K562 (cell line): ENCODE results near the gene RABGAP1L. TPM values are rescaled to one million over a fixed set of nuclear protein-coding genes. Genes with fewer than 3 reads are reported as not detected.

Experiments used
- JUND ChIP-seq, 2 experiments: IDR thresholded peaks; 2 replicates in 1 of 2; 3 replicates in 1 of 2; pipeline ENCODE4 v1.6.1; 2011; ENCODE audit warnings: borderline replicate concordance in 2 of 2, low read depth in 2 of 2, low read length in 2 of 2, improper control_type of control experiment in 1 of 2, missing biosample characterization in 1 of 2, missing genetic modification characterization in 1 of 2, missing genetic modification reagents in 1 of 2
- KAT7 ChIP-seq: sonication (generic); formaldehyde crosslinking; IDR thresholded peaks from 2 replicates; pipeline ENCODE4 v1.8.0; 2022; ENCODE audit warnings: missing genetic modification reagents, mild to moderate bottlenecking, borderline replicate concordance
- NCOA2 ChIP-seq, 2 experiments: fragments of 450-650 bp; IDR thresholded peaks; 2 replicates each; pipeline ENCODE4 v1.6.1; 2018; ENCODE audit warnings: mild to moderate bottlenecking in 2 of 2, moderate library complexity in 1 of 2; ENCODE audit not compliant: partially characterized antibody in 2 of 2
- NUFIP1 ChIP-seq: fragments of 450-650 bp; IDR thresholded peaks from 2 replicates; pipeline ENCODE4 v1.6.1; 2018; ENCODE audit not compliant: partially characterized antibody
- PTTG1 ChIP-seq: fragments of 450-650 bp; IDR thresholded peaks from 2 replicates; pipeline ENCODE4 v1.6.1; 2016; ENCODE audit warnings: low read depth, mild to moderate bottlenecking, missing genetic modification characterization, missing compliant biosample characterization
- SUPT5H ChIP-seq: fragments of 450-650 bp; IDR thresholded peaks from 2 replicates; pipeline ENCODE4 v1.6.1; 2016
- ZFP36 ChIP-seq: fragments of 150-350 bp; IDR thresholded peaks from 2 replicates; pipeline ENCODE4 v1.6.1; 2018; ENCODE audit warnings: low read length, low read depth; ENCODE audit not compliant: partially characterized antibody
- ZNF561 ChIP-seq: fragments of 450-650 bp; formaldehyde crosslinking; conservative IDR thresholded peaks from 2 replicates; pipeline ENCODE4 v1.4.0; 2020; ENCODE audit warnings: mild to moderate bottlenecking, moderate library complexity
- ZNF57 ChIP-seq: fragments of 450-650 bp; formaldehyde crosslinking; IDR thresholded peaks from 2 replicates; pipeline ENCODE4 v1.4.0; 2020; ENCODE audit warnings: mild to moderate bottlenecking, moderate library complexity
- polyA plus RNA-seq, 8 experiments: library from polyadenylated mRNA; depleted of rRNA in 4 of 8; stranded (reverse) in 5 of 8; unstranded in 3 of 8; fragments of >200 nt; fragmentation: Nextera tagmentation in 2 of 8; fragmentation: Illumina TruSeq in 1 of 8; extraction: Ambion mirVana in 2 of 8; extraction: Trizol in 1 of 8; gene quantifications; 2 replicates each; pipeline versions ENCODE4 v1.2.1 to v1.2.3, GENCODE V29; 2011 to 2014; ENCODE audit warnings: inconsistent platforms in 1 of 8, missing spikeins in 1 of 8
- total RNA-seq, 7 experiments: library from RNA; depleted of rRNA in 6 of 7; stranded (reverse); fragments of >200 nt in 6 of 7; fragmentation: Illumina TruSeq in 2 of 7; extraction: Trizol in 2 of 7; gene quantifications; 2 replicates each; pipeline versions ENCODE4 v1.2.1 to v1.2.3, GENCODE V29; 2011 to 2021; ENCODE audit warnings: low replicate concordance in 1 of 7
- TF ChIP-seq, protein P1 (sequence below): fragments of 250-450 bp; sonication (Bioruptor Pico); IDR thresholded peaks from 2 replicates; pipeline ENCODE4 v1.5.0; 2020; ENCODE audit warnings: mild to moderate bottlenecking
- TF ChIP-seq, protein P2 (sequence below): fragments of 150-350 bp; IDR thresholded peaks from 2 replicates; pipeline ENCODE4 v1.6.1; 2014; ENCODE audit warnings: low read depth, mild to moderate bottlenecking, low read length, borderline replicate concordance
- TF ChIP-seq, protein P3 (sequence below), 3 experiments: fragments of 200-800 bp in 1 of 3; fragments of 250-450 bp in 1 of 3; fragments of 450-650 bp in 1 of 3; sonication (Bioruptor Pico) in 1 of 3; sonication (Bioruptor generic) in 1 of 3; formaldehyde crosslinking in 1 of 3; IDR thresholded peaks; 2 replicates each; pipeline versions ENCODE4 v1.6.1 to v1.8.0; 2016 to 2022; ENCODE audit warnings: mild to moderate bottlenecking in 2 of 3, missing genetic modification characterization in 2 of 3, missing compliant biosample characterization in 1 of 3, moderate library complexity in 1 of 3
- TF ChIP-seq, protein P4 (sequence below), 2 experiments: fragments of 200-800 bp in 1 of 2; sonication (Bioruptor generic) in 1 of 2; sonication (generic) in 1 of 2; formaldehyde crosslinking in 1 of 2; IDR thresholded peaks in 1 of 2; conservative IDR thresholded peaks in 1 of 2; 2 replicates each; pipeline versions ENCODE4 v1.5.0 to v1.6.1; 2016 to 2020; ENCODE audit warnings: missing compliant biosample characterization in 1 of 2, missing genetic modification characterization in 1 of 2, missing genetic modification reagents in 1 of 2

Gene RABGAP1L
- total and polyA plus RNA-seq, 9 of the 15 experiments (the other 6 are each of a cell fraction or from before 2014, with no cell fraction given) = 16.5 to 44.9 (median 26.7) TPM

DNA sequence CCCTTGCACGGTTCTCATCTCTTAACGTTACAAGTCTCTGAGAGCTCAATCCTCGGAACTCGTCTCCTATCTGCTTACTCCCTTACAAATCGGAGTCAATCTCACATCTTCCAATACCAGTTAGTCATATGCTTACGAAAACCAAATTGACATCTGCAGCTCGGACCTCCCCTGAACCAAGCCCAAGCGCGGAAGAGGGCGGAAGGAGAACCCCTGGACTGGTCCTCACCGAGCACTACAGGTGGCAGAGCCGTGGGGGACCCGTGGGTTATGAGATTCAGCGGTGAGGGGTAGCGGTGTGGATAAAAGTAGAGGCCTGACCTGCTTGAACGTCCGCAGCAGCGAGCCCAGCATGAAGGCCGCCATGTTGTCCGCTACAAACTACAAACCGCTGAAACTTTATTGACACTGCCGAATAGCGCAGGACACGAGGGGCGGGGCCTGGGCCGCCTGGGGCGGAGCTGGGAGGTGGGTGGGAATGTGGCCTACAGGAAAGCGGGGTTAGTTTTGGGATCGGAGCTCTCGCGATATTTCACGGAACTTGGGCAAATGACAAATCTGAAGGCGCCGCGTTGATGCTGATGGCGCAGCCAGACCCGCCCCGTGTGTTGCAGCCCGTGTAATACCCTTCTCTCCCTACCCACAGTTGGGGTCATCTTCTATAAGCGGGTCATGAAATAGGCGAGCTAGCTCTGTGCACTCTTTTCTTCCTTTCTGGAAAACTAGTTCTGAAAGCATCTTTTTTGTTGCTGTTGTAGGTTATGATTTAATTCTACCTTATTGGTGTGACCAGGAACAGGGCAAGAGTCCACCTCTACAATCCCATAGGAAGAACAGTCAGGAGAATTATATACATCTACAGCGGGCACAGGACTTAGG, 864.0 kb downstream of the RABGAP1L start, which contains the start of gene MRPS14 (continued):
- TF ChIP-seq, protein P1, sequence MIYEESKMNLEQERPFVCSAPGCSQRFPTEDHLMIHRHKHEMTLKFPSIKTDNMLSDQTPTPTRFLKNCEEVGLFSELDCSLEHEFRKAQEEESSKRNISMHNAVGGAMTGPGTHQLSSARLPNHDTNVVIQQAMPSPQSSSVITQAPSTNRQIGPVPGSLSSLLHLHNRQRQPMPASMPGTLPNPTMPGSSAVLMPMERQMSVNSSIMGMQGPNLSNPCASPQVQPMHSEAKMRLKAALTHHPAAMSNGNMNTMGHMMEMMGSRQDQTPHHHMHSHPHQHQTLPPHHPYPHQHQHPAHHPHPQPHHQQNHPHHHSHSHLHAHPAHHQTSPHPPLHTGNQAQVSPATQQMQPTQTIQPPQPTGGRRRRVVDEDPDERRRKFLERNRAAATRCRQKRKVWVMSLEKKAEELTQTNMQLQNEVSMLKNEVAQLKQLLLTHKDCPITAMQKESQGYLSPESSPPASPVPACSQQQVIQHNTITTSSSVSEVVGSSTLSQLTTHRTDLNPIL (CRISPR knock-in tag) = peak; percentile 28; the same call in 1 of the 2 replicates
- TF ChIP-seq, protein P2, sequence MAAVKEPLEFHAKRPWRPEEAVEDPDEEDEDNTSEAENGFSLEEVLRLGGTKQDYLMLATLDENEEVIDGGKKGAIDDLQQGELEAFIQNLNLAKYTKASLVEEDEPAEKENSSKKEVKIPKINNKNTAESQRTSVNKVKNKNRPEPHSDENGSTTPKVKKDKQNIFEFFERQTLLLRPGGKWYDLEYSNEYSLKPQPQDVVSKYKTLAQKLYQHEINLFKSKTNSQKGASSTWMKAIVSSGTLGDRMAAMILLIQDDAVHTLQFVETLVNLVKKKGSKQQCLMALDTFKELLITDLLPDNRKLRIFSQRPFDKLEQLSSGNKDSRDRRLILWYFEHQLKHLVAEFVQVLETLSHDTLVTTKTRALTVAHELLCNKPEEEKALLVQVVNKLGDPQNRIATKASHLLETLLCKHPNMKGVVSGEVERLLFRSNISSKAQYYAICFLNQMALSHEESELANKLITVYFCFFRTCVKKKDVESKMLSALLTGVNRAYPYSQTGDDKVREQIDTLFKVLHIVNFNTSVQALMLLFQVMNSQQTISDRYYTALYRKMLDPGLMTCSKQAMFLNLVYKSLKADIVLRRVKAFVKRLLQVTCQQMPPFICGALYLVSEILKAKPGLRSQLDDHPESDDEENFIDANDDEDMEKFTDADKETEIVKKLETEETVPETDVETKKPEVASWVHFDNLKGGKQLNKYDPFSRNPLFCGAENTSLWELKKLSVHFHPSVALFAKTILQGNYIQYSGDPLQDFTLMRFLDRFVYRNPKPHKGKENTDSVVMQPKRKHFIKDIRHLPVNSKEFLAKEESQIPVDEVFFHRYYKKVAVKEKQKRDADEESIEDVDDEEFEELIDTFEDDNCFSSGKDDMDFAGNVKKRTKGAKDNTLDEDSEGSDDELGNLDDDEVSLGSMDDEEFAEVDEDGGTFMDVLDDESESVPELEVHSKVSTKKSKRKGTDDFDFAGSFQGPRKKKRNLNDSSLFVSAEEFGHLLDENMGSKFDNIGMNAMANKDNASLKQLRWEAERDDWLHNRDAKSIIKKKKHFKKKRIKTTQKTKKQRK = peak; percentile 44; the same call in 1 of the 2 replicates
- no peak for TF ChIP-seq ZFP36
- TF ChIP-seq JUND (IDR thresholded peaks at IDR 0.05; ENCODE audit: borderline replicate concordance, low read depth, low read length) = peak; percentile 75
- peak; percentile 46; the same call in 2 of the 3 replicates for TF ChIP-seq JUND (tag; IDR thresholded peaks at IDR 0.05; ENCODE audit: borderline replicate concordance, low read depth, low read length)
- no peak for TF ChIP-seq ZNF57
- TF ChIP-seq KAT7 (CRISPR knock-in tag) = peak; percentile 99
- TF ChIP-seq ZNF561 (CRISPR knock-in tag) = no peak
- TF ChIP-seq, protein P3, sequence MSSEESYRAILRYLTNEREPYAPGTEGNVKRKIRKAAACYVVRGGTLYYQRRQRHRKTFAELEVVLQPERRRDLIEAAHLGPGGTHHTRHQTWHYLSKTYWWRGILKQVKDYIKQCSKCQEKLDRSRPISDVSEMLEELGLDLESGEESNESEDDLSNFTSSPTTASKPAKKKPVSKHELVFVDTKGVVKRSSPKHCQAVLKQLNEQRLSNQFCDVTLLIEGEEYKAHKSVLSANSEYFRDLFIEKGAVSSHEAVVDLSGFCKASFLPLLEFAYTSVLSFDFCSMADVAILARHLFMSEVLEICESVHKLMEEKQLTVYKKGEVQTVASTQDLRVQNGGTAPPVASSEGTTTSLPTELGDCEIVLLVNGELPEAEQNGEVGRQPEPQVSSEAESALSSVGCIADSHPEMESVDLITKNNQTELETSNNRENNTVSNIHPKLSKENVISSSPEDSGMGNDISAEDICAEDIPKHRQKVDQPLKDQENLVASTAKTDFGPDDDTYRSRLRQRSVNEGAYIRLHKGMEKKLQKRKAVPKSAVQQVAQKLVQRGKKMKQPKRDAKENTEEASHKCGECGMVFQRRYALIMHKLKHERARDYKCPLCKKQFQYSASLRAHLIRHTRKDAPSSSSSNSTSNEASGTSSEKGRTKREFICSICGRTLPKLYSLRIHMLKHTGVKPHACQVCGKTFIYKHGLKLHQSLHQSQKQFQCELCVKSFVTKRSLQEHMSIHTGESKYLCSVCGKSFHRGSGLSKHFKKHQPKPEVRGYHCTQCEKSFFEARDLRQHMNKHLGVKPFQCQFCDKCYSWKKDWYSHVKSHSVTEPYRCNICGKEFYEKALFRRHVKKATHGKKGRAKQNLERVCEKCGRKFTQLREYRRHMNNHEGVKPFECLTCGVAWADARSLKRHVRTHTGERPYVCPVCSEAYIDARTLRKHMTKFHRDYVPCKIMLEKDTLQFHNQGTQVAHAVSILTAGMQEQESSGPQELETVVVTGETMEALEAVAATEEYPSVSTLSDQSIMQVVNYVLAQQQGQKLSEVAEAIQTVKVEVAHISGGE (CRISPR knock-in tag; IDR thresholded peaks at IDR 0.05) = peak in 1 of 3 experiments; percentile 40; a peak in 1 of 6 replicates
- TF ChIP-seq PTTG1 (tag) = no peak
- no peak for TF ChIP-seq NUFIP1
- no peak for TF ChIP-seq NCOA2 (IDR thresholded peaks at IDR 0.05; ENCODE audit: partially characterized antibody in 2 of 2)
- TF ChIP-seq SUPT5H = peak; percentile 93
- TF ChIP-seq, protein P4, sequence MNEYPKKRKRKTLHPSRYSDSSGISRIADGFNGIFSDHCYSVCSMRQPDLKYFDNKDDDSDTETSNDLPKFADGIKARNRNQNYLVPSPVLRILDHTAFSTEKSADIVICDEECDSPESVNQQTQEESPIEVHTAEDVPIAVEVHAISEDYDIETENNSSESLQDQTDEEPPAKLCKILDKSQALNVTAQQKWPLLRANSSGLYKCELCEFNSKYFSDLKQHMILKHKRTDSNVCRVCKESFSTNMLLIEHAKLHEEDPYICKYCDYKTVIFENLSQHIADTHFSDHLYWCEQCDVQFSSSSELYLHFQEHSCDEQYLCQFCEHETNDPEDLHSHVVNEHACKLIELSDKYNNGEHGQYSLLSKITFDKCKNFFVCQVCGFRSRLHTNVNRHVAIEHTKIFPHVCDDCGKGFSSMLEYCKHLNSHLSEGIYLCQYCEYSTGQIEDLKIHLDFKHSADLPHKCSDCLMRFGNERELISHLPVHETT (CRISPR knock-in tag; conservative IDR thresholded peaks at IDR 0.05 in 1 of 2, IDR thresholded peaks at IDR 0.05 in 1 of 2) = peak in 1 of 2 experiments; percentile 73; a peak in 1 of 4 replicates
